Measurements from ENCODE around the gene SLC38A3.

SLC38A3 gene

DNA sequence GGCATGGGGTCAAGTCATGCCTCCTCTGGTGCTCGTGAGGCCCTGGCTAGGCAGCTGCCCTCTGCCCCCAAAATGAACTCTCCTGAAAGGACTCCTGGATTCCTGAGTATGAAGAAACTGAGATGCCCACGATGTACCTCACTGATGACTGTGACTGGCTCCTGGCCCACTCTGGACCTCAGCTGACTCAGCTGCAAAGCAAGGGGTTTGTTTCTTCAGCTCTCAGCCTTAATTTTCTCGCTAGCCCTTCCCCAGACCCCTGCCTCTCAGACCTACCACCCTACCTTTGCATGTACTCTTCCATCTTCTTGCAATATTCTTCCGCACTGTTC, 25.7 kb downstream of the SLC38A3 start:
- DNase-seq (ENCODE audit: low read depth): no peak
- TF ChIP-seq, protein P1, sequence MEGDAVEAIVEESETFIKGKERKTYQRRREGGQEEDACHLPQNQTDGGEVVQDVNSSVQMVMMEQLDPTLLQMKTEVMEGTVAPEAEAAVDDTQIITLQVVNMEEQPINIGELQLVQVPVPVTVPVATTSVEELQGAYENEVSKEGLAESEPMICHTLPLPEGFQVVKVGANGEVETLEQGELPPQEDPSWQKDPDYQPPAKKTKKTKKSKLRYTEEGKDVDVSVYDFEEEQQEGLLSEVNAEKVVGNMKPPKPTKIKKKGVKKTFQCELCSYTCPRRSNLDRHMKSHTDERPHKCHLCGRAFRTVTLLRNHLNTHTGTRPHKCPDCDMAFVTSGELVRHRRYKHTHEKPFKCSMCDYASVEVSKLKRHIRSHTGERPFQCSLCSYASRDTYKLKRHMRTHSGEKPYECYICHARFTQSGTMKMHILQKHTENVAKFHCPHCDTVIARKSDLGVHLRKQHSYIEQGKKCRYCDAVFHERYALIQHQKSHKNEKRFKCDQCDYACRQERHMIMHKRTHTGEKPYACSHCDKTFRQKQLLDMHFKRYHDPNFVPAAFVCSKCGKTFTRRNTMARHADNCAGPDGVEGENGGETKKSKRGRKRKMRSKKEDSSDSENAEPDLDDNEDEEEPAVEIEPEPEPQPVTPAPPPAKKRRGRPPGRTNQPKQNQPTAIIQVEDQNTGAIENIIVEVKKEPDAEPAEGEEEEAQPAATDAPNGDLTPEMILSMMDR (conservative IDR thresholded peaks at IDR 0.05; ENCODE audit: low read depth, low read length): no peak
- H3K4me3 ChIP-seq (ENCODE audit: low read depth, low read length): no peak overlapping the region

DNA sequence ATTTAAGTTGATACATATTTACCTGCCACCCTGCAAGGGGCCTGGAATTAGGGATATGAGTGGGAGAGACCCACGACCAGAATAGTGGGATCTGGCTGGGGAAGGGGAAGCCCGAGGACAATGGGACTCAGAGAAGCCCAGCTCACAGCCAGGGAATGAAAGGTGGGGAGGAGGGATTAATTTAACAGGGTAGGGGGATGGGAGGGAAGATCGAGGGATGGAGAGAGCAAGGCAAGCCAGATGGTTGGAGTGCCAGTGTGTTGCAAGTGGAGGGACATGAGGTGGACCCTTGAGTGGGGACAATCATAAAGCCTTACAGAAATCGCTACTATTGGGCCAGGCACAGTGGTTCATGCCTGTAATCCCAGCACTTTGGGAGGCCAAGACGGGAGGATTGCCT, 26.5 kb downstream of the SLC38A3 start:
- TF ChIP-seq, protein P1 (conservative IDR thresholded peaks at IDR 0.05; ENCODE audit: low read depth, low read length): no peak
- DNase-seq (ENCODE audit: low read depth): no peak
- no peak overlapping the region for H3K4me3 ChIP-seq (ENCODE audit: low read depth, low read length)

DNA sequence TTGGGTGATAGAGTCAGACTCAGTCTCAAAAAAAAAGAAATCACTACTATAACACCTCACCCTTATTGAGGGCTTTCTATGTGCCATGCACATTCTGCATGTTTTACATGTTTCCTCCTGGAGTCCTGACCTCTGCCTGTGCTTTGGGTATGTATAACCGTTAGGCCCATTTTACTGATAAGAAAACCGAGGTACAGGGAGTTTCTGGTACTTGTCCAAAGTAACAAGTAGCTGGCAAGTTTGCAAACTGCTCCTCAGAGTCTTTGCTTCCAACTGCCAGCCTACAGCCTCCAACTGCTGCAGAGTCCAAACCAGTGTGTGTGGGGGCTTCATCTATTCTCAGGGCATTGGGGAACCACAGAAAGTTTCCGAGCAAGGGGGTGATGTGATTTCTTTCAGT, 27.2 kb downstream of the SLC38A3 start:
- no peak overlapping the region for H3K4me3 ChIP-seq (ENCODE audit: low read depth, low read length)
- DNase-seq (ENCODE audit: low read depth): no peak
- TF ChIP-seq, protein P1 (conservative IDR thresholded peaks at IDR 0.05; ENCODE audit: low read depth, low read length): no peak

DNA sequence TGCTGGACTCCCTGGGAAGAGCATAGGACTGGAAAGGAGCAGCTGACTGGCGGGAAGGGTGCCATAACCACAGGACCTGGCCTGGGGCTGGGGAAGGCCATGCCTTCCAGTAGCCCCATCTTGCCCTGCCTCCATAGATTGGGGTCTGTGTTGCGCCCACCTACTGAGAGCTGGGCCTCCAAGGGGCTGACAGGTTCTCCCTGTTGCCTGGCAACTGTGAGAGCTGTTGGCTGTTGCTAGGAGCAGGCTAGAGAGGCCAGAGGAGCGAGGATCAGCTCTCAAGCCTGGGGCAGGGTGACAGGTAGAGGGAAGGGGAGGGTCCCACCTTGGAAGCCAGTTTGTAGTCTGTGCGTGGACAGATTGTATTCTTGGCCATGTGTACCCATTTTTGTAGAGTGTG, 28.1 kb downstream of the SLC38A3 start:
- no peak for DNase-seq (ENCODE audit: low read depth)
- no peak overlapping the region for H3K4me3 ChIP-seq (ENCODE audit: low read depth, low read length)
- TF ChIP-seq, protein P1 (conservative IDR thresholded peaks at IDR 0.05; ENCODE audit: low read depth, low read length): no peak

DNA sequence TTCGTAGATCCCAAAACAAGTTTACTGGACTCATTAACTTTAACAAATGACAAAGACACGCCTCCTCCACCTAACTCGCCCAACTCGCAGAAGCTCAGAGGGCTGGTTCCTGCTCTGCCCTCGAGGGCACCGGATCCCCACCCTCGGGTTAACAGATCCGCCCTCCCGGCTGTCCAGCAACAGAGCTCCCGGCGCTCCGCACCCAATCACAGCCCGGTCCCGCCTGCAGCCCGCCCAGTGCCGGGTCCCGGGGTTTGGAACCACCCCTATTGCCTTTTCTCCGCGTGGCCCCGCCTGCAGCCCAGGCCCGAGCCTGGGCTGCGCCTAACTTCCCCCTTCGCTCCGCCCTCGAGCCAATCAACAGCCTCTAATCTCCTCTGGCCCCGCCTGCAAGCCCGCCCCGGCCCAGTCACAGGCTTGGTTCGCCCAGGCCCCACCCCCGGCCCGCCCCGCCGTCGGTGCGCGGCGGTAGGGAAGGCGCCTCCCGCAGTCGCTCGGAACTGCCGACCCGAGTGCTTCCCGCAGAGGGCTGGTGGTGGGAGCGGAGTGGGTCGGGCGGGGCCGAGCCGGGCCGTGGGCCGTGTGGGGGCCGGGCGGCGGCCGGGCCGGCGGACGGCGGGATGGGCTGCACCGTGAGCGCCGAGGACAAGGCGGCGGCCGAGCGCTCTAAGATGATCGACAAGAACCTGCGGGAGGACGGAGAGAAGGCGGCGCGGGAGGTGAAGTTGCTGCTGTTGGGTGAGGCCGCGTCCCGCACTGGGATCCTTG, 30.8 kb downstream of the SLC38A3 start, which contains the start of gene GNAI2:
Gene GNAI2 (plus strand): TSS at position 489 of the 768 bp plus-strand sequence. CDS start 132 bp downstream, at position 621.
- TF ChIP-seq, protein P1 (conservative IDR thresholded peaks at IDR 0.05; ENCODE audit: low read depth, low read length): no peak
- DNase-seq (ENCODE audit: low read depth): peak; percentile 98

DNA sequence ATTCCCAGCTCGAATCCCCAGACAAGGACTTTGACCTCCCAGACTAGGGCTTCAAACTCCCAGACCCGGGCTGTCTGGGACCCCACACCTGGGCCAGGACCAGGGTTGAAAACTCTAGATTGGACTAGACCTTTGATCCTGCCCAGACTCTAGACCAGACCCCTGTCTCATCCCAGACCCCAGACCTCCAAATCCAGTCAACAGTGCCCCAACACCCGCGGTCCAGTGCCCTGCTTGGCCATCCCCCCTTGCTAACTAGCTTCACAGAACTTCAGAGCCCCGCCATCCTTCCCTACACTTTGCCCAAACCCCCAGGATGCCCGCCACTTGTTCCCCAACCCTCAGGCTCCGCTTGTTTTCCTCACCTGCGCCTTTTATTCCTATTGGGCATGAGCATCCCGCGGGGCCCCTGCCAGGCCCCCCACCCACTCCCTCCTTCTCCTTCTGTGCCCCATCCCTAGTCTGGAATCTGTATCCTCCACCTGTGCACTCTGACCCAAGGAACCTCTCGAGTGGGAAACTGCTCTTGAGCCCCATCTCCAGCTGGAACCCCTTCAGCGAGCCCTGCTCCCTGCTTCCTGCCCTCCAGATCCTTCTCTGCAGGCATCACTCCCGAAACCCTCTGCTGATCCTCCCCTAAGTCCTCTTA, 31.5 kb downstream of the SLC38A3 start:
- no peak for DNase-seq (ENCODE audit: low read depth)
- peak overlapping the region; percentile 83 for H3K4me3 ChIP-seq (ENCODE audit: low read depth, low read length)
- TF ChIP-seq, protein P1 (conservative IDR thresholded peaks at IDR 0.05; ENCODE audit: low read depth, low read length): no peak

More for the DNA sequence above, 30.8 kb downstream of the SLC38A3 start, which contains the start of gene GNAI2:
- peak within 1 kb of the TSS; percentile 83 for H3K4me3 ChIP-seq (ENCODE audit: low read depth, low read length)

Measured in choroid plexus epithelial cell (primary cell).